Heart right ventricle (tissue), 16 donors: Measurements from ENCODE around the gene HEXIM1. TPM values are rescaled to one million over a fixed set of nuclear protein-coding genes. Genes with fewer than 3 reads are reported as not detected.

Experiments used
- ATAC-seq, 8 donors: fragments of 200-7000 bp; cut with Tn5 transposase; one replicate each; pipeline ENCODE4 v1.9.1; 2020; ENCODE audit warnings: mild to moderate bottlenecking in 8 of 8, moderate library complexity in 8 of 8, moderate number of reproducible peaks in 1 of 8
- DNase-seq, 2 donors: peaks; one replicate each; pipeline ENCODE4 v3.0.0-alpha.2; 2020
- H3K27ac ChIP-seq, 10 donors: fragments of 200-600 bp; sonication (generic) in 2 of 10; one replicate each; pipeline versions ENCODE4 v1.5.0 to v1.8.0; 2020 to 2022; ENCODE audit warnings: mild to moderate bottlenecking in 3 of 10
- H3K27me3 ChIP-seq, 7 donors: fragments of 200-600 bp; one replicate each; pipeline ENCODE4 v1.8.0; 2021 to 2022; ENCODE audit warnings: mild to moderate bottlenecking in 2 of 7
- H3K36me3 ChIP-seq, 9 donors: fragments of 200-600 bp; sonication (generic) in 1 of 9; one replicate each; pipeline versions ENCODE4 v1.5.0 to v1.8.0; 2020 to 2022; ENCODE audit warnings: mild to moderate bottlenecking in 2 of 9
- H3K4me1 ChIP-seq, 9 donors: fragments of 200-600 bp; sonication (generic) in 1 of 9; one replicate each; pipeline versions ENCODE4 v1.5.0 to v1.8.0; 2020 to 2022; ENCODE audit warnings: mild to moderate bottlenecking in 4 of 9
- H3K4me3 ChIP-seq, 10 donors: fragments of 200-600 bp; sonication (generic) in 2 of 10; one replicate each; pipeline versions ENCODE4 v1.5.0 to v1.8.0; 2020 to 2022; ENCODE audit warnings: mild to moderate bottlenecking in 7 of 10, moderate library complexity in 2 of 10
- H3K9me3 ChIP-seq, 11 donors: fragments of 200-600 bp in 10 of 11; sonication (generic) in 2 of 11; one replicate each; pipeline versions ENCODE4 v1.5.0 to v1.8.0; 2013 to 2022; ENCODE audit warnings: mild to moderate bottlenecking in 2 of 11, control low read depth in 1 of 11, moderate library complexity in 1 of 11
- WGBS, 2 donors: extraction: QIAGEN DNeasy Blood & Tissue Kit; methylation state at CpG; one replicate each; pipeline ENCODE4 v1.1.7; 2013; ENCODE audit warnings: inconsistent platforms in 1 of 2; 5-methylcytosine and 5-hydroxymethylcytosine counted together
- intact Hi-C, 10 donors: fragments of 100-400 bp; cut with DNase I; formaldehyde crosslinking; loops; one replicate each; pipeline versions ENCODE4 v1.11.1 to v1.14.2; 2022
- polyA plus RNA-seq, 2 donors: library from polyadenylated mRNA; stranded (reverse); fragments of 200-250 nt; gene quantifications; one replicate each; pipeline ENCODE4 v1.2.3, GENCODE V29; 2013
- total RNA-seq, 10 donors: library from RNA; stranded (reverse); fragmentation: NEBNext Ultra II Directional in 3 of 10; extraction: Animal tissue kit (Norgen Biotek cat#: 25700) in 3 of 10; gene quantifications; one replicate each; pipeline versions ENCODE4 v1.2.1 to v1.2.4, GENCODE V29; 2021 to 2023
- TF ChIP-seq, protein P1 (sequence below), 9 donors: fragments of 200-600 bp; sonication (generic) in 2 of 9; IDR thresholded peaks; one replicate each; pipeline versions ENCODE4 v1.5.0 to v1.8.0; 2021 to 2022; ENCODE audit warnings: antibody characterized with exemption in 9 of 9, mild to moderate bottlenecking in 5 of 9, moderate library complexity in 1 of 9
- donor health status: Arrhythmogenic right ventricular cardiomyopathy.
- donor health status: ischemic (EF 13 %, LVEDD 7.1; RV severe dilation, severe dysfunction).
- donor health status: healthy with polysubstance abuse.
- donor health status: DM: no; HTN: yes; CAD: no.
- donor health status: DM: no; HTN: no; CAD: no.
- donor health status: ischemic (EF 25% LVEDD 6.9; RV normal size, moderate dysfunction).
- donor health status: ischemic (EF 25% LVEDD 5.7; RV mildly dilated, moderate dysfunction).
- donor health status: healthy.
- donor health status: DM: yes; HTN: yes; CAD: no.
- donor health status: Ischemic cardiomyopathy.
- donor health status: ischemic (EF 35%, LVEDD 5.7; RV mildly dilated, moderate dysfunction).
- donor health status: nonischemic (EF 11% LVEDD 7.7; RV severe dilation, severe dysfunction).
- donor health status: DM: yes; HTN: yes; CAD: no.
- donor health status: PGD.
- donor health status: ischemic (EF 29% LVEDD 5.4; RV normal size, mild dysfunction).
- donor health status: nonischemic (EF 23%, LVEDD 6.1; RV moderate dilation, normal function).

HEXIM1 gene
- total and polyA plus RNA-seq, 12 donors: 8.4 to 37.4 (median 18.3) TPM

DNA sequence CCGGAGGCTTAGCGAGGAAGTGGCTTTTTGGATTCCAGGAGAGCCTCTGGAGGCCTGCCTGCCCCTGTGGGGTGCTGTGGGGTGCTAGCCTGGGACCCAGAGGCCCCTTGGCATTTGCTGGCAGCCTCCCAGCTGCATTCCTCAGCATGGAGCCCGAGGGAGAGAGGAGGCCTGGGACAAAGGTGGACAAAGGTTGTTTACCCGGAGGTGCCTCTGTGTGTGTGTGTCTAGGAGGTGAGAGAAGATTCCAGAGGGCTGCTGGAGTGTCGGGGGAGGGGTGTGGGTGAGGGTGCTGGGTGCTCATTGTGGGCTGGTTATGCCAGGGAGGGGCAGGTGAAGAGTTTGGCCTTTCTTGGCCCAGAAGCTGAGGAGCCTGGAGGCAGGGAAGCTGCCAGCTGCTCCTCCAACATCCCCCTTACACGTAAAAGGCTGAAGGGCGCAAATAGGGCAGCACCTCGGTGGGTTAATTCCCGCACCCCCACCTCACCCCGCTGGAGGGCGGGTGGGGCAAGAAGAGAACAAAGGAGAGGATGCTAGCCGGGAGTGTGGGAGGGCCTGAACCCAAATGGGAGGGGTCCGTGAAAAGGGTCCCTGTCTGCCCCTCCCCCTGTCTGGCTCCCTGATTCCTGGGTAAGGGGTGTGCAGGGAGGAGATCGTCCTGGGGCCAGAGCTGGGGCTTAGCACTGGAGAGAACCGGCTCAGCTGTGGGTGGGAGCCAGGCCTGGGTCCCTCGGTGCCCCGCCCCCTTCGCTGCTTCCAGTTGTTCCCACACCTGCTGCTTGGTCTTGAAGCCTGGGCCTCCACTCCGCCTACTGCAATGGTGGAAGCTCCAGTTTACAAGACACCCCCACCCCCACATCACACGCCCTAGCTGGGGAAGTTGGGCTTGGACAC lies 23.3 kb downstream of the HEXIM1 start:
- DNase-seq (peak in 1 of 2 donors; percentile 20), ATAC-seq (peak in 7 of 8 donors; percentile 6 to 43 (median 25))
- H3K36me3 ChIP-seq: peaks cover 0 to 13% (median 0%) of the 10 kb centered on the region in 9 donors
- no peaks in the 10 kb centered on the region for H3K27me3 ChIP-seq
- intact Hi-C loops: no loop called here
- H3K4me1 ChIP-seq: peaks cover 15 to 40% (median 28%) of the 10 kb centered on the region in 9 donors
- H3K27ac ChIP-seq: peak overlapping the region; percentile 70 to 94 (median 84)
- 36 to 39% methylated on average over 20 of the region's 20 CpGs for WGBS, 2 donors
- TF ChIP-seq, protein P1, sequence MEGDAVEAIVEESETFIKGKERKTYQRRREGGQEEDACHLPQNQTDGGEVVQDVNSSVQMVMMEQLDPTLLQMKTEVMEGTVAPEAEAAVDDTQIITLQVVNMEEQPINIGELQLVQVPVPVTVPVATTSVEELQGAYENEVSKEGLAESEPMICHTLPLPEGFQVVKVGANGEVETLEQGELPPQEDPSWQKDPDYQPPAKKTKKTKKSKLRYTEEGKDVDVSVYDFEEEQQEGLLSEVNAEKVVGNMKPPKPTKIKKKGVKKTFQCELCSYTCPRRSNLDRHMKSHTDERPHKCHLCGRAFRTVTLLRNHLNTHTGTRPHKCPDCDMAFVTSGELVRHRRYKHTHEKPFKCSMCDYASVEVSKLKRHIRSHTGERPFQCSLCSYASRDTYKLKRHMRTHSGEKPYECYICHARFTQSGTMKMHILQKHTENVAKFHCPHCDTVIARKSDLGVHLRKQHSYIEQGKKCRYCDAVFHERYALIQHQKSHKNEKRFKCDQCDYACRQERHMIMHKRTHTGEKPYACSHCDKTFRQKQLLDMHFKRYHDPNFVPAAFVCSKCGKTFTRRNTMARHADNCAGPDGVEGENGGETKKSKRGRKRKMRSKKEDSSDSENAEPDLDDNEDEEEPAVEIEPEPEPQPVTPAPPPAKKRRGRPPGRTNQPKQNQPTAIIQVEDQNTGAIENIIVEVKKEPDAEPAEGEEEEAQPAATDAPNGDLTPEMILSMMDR (IDR thresholded peaks at IDR 0.05): no peak
- no peaks in the 10 kb centered on the region for H3K9me3 ChIP-seq
- peak overlapping the region in 7 of 10 donors; percentile 11 to 47 (median 35) for H3K4me3 ChIP-seq

- H3K27me3 ChIP-seq: no peaks in the 10 kb centered on the region
- intact Hi-C loops: no loop called here
- H3K27ac ChIP-seq: peak overlapping the region; percentile 70 to 94 (median 84)
- H3K4me3 ChIP-seq: peak overlapping the region in 7 of 10 donors; percentile 19 to 47 (median 35)
- H3K9me3 ChIP-seq: no peaks in the 10 kb centered on the region
- WGBS, 2 donors: 71 to 82% methylated on average over 5 of the region's 5 CpGs
- H3K4me1 ChIP-seq: peaks cover 15 to 40% (median 28%) of the 10 kb centered on the region in 9 donors
- H3K36me3 ChIP-seq: peaks cover 0 to 13% (median 0%) of the 10 kb centered on the region in 9 donors
- no peak for DNase-seq
- ATAC-seq: no peak
- TF ChIP-seq, protein P1 (IDR thresholded peaks at IDR 0.05): no peak
Observed at GRCh38 chr17:45172232-45172540, 23.9 kb downstream of the HEXIM1 start.

DNA sequence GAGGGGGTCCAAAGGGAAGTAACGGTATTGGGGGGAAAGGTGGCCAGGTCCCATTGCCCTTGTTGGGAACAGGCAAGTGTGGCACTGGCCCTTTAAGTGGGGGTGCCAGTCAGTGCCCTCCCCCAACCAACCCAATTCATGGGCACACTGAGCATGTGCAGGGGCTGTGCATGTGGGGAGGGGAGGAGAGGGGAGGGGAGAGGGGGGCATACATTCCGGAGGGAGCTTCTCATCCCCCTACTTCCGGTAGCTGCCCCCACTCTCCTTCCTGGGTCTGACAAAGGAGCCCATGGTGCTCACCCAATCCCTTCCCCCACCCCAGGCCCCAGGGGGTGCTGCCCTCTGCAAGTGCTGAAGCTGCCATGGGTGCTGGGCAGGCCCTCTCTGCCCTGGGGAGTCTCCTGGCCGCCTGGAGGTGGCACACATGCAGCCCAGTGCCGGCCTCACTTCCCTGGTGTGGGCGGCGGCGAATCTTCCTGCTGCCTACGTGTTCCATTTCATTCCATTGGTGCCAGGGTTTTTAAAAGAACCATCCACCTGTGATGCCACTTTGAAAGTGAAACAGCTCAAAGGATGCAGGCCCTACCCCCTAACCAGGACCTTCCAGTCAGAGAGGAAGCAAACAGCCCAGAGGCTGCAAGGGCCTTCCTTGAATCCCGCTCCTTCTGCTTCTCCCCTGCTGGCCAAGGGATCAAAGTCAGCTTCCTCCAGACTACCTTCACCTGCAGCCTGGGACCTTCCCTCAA lies 24.4 kb downstream of the HEXIM1 start:
- DNase-seq (peak; percentile 57 to 70), ATAC-seq (peak; percentile 79 to 91 (median 86))
- H3K4me3 ChIP-seq: peak overlapping the region in 7 of 10 donors; percentile 19 to 47 (median 36)
- peaks cover 15 to 40% (median 28%) of the 10 kb centered on the region in 9 donors for H3K4me1 ChIP-seq
- no peaks in the 10 kb centered on the region for H3K27me3 ChIP-seq
- H3K36me3 ChIP-seq: peaks cover 0 to 13% (median 0%) of the 10 kb centered on the region in 9 donors
- intact Hi-C loops: no loop called here
- 37 to 39% methylated on average over 10 of the region's 10 CpGs for WGBS, 2 donors
- TF ChIP-seq, protein P1 (IDR thresholded peaks at IDR 0.05): peak in 2 of 9 donors; percentile 9 to 22
- H3K9me3 ChIP-seq: no peaks in the 10 kb centered on the region
- peak overlapping the region; percentile 70 to 94 (median 84) for H3K27ac ChIP-seq

GRCh38 chr17:45175759-45176115 lies 27.5 kb downstream of the HEXIM1 start:
- no peaks in the 10 kb centered on the region for H3K27me3 ChIP-seq
- no peak overlapping the region for H3K4me3 ChIP-seq
- H3K36me3 ChIP-seq: no peaks in the 10 kb centered on the region
- DNase-seq (no peak), ATAC-seq (no peak)
- intact Hi-C loops: no loop called here
- WGBS, 2 donors: 85 to 87% methylated on average over 3 of the region's 3 CpGs
- H3K4me1 ChIP-seq: peaks cover 15 to 36% (median 22%) of the 10 kb centered on the region in 9 donors
- no peaks in the 10 kb centered on the region for H3K9me3 ChIP-seq
- TF ChIP-seq, protein P1 (IDR thresholded peaks at IDR 0.05): no peak
- H3K27ac ChIP-seq: no peak overlapping the region
